Activated CD4-positive, alpha-beta T cell treated with anti-CD3 and anti-CD28 coated beads, Interleukin-2, amount 50 U/mL, for 48 hours (primary cell): Measurements from ENCODE around the gene CYB561D2.

ENCODE experiments used
- DNase-seq, 2 experiments: peaks; one replicate each; pipeline ENCODE4 v3.0.0-alpha.2; 2020

Gene CYB561D2

GRCh38 chr3:50342813-50343633 is 7.6 kb upstream of the CYB561D2 start:
- no peak for DNase-seq

GRCh38 chr3:50345008-50345407 is 5.7 kb upstream of the CYB561D2 start:
- DNase-seq, result no peak

DNA sequence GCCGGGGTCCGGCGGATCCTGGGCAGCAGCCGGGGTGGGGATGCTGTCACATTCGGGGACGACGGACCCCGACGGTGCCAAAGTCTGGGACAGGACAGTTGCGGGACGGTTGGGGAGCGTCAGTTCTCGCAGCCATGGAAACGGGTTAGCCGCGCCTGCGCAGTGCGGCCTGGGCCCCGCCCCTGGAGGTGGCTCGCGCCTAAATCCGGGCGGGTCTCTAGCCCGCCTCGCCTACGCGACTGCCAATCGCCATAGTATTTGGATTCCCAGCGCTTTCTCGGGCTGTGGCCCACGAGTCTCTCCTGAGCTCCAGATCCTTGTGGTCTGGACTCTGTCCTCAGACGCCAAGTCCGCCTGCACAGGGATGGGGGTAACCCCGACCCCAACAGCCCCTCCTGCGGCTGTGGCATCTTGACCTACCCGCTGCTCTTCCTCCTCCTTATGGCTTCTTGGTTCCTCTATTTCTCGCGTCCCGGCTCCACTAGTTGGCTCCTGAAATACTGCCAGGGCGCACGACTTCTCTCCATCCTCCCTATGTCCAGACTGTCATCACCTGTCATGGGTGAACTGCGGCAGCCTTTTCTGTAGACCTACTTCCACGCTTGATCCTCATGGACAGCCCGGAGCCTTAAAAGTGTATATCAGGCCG is 5.0 kb upstream of the CYB561D2 start, which contains the start of gene ZMYND10:
ZMYND10 (minus strand) TSS at position 147 of the 649 bp plus-strand sequence. CDS start 153 bp downstream, outside the sequence.
- DNase-seq, result peak; percentile 79 to 85

DNA sequence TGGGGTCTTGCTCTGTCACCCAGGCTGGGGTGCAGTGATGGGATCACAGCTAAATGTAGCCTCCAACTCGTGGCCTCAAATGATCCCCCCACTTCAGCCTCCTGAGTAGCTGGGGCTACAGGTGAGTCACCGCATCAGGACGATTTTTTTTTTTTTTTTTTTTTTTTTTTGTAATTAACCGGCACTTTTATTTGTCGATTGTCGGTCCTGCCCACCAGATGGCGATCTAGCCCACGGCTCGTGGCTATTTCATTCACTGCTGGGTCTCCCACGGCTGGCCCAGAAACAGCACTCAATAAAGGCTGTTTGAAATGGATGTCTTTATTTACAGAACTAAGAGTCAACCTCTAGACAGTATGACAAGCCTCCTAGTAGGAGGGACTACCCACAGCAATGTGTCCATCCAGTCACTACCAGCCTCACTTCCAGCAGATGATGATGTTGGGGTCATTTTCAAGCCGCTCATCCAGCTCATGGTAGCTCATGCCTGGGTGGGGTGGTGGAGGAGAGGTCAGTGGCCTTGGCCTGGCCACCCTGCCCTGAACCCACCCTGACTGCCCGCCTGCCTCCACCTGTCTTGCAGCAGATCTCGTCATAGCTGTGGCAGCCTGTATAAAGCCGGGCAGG is 3.4 kb upstream of the CYB561D2 start:
- peak; percentile 71 to 79 for DNase-seq

GRCh38 chr3:50350213-50350526 is 492 bp upstream of the CYB561D2 start:
- DNase-seq, result no peak

- DNase-seq, result no peak
These were observed 648 bp downstream of the CYB561D2 start for GRCh38 chr3:50351323-50351697.

DNA sequence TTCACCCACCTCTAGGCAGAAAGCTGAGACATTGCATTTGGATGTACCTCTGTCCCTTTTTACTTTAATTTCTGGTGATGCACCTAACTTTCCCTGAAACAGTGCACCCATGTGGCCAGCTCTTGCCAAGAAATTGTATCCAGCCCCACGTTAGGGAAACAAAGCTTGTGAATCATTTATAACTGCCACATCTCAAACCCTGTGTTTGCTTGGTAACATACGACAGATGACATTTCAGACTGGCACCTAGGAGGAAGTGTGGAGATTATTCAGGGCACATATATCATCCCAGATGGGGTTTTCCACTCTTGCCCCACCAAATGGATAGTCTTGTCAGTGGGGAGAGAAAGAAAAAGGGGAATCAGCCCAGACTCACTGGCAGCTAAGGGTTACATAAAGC is 2.1 kb downstream of the CYB561D2 start:
- DNase-seq, result no peak

GRCh38 chr3:50353245-50354004 is 2.8 kb downstream of the CYB561D2 start:
- DNase-seq, result no peak

GRCh38 chr3:50354186-50354764 is 3.6 kb downstream of the CYB561D2 start:
- no peak for DNase-seq

GRCh38 chr3:50354850-50355249 is 4.2 kb downstream of the CYB561D2 start:
- no peak for DNase-seq

DNA sequence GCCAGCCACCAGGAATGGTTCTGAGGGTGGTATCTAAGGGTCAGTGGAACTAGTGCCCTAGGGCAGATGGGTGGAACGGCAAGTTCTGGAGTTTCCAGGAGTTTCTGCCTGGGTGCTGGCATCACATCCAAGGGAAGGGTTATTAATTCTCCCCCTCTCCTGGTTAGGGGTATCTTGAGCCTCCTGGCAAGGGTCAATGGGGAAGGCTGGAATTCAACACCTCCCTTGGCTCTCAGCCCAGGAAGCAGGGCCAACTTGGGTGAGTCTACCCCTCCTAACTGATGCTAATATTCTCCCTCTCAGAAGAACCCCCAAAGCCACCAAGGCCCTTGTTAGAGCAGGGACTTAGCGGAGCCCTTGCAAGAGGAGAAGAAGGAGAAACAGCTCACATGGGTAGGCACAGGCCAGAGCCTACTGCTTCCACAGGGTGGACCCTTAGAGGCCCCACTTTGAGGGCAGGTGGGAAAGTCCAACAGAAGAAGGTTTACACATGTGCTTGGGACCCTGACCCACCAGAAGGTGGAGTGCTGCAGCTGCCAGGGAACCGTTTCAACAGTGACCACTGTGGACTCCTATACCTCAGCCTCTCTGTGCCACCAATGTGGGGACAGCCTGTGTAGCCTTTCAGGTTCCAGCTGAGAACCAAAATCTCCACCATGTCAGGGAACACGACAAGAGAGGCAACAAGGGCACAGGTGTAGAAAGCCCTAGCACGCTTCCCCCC is 5.3 kb downstream of the CYB561D2 start:
- no peak for DNase-seq

DNA sequence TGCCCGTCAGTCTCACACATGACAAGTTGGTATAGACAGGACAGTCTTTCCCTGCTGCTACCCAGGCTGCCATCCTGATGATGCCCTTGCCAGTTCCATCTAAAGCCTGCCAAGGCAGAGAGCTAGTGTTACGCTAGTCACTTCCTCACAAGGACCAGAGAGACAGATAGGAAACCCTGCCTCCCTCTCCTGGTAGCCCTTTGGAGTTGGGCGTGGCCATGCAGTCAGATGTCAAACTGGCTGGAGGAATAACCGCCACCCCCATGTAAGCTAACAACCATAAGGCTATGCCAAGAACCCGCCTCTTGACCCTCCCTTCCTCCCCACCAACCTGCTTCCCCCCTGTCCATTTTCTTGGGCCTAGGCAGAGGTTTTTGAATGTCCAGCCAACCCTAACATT is 5.9 kb downstream of the CYB561D2 start:
- DNase-seq, result no peak

- no peak for DNase-seq
These were observed 6.8 kb downstream of the CYB561D2 start for GRCh38 chr3:50357481-50357880.

DNA sequence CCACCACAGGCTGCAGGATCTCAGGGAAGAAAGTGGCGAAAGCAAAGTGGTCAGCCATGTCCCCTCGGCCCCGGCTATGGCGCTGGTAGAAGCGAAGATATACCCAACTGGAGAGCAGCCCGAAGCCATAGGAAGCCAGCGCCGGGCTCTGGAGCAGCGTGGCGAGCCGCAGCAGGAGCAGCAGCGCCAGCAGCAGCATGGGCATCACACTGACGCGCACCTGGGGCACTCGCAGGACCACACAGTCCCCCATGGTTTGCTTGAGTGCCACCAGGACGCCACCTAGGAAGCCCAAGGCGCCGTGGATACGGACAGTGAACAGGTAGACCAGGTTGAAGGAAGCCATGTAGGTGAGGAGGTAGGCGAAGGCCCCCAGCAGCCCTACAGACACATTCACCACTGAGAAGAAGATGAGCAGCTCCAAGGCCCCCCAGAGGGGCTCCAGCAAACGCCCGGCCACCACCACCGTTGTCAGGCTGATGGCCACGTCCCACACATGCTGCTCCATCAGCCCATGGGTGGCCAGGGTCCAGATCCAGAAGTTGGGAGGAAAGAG is 7.8 kb downstream of the CYB561D2 start:
- DNase-seq, result no peak

GRCh38 chr3:50358911-50359759 is 8.5 kb downstream of the CYB561D2 start, which contains the start of gene TMEM115:
Gene TMEM115 (minus strand): TSS chr3:50359521. CDS start chr3:50359063, 458 bp downstream.
- DNase-seq, result peak; percentile 93 to 95

DNA sequence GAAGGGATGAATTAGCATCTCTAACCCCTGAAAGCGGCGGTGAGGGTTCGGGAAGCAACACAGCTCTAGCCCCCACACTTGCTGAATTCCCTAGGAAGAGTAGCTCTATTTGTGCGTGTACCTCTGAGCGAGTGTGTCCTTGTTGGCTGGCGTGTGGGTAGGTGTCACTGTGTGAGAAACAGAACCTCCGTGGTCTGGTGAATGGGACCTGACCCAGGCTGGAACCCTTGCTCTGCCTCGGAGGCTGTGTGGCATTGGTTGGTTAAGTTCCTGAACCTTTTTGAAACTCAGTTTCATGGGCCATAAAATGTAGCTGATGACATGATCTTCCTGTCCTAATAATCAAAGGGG is 9.1 kb downstream of the CYB561D2 start:
- no peak for DNase-seq

GRCh38 chr3:50364573-50365079 is 14.0 kb downstream of the CYB561D2 start:
- no peak for DNase-seq

GRCh38 chr3:50365080-50365841 is 14.6 kb downstream of the CYB561D2 start:
- peak; percentile 94 to 96 for DNase-seq

- no peak for DNase-seq
These were observed 15.2 kb downstream of the CYB561D2 start for GRCh38 chr3:50365842-50366220.
